HepG2 (cell line): Measurements from ENCODE around the gene FLOT2. TPM values are rescaled to one million over a fixed set of nuclear protein-coding genes. Genes with fewer than 3 reads are reported as not detected.

Experiments
- DPF2 ChIP-seq: sonication (generic); formaldehyde crosslinking; IDR thresholded peaks from 2 replicates; pipeline ENCODE4 v1.4.0; 2020; ENCODE audit warnings: mild to moderate bottlenecking, low read depth, missing genetic modification reagents, borderline replicate concordance
- GTF3A ChIP-seq: sonication (generic); formaldehyde crosslinking; conservative IDR thresholded peaks from 2 replicates; pipeline ENCODE4 v1.4.0; 2020; ENCODE audit warnings: mild to moderate bottlenecking, missing genetic modification reagents
- HES4 ChIP-seq: sonication (generic); formaldehyde crosslinking; IDR thresholded peaks from 2 replicates; pipeline ENCODE4 v1.9.0; 2021; ENCODE audit warnings: mild to moderate bottlenecking, missing genetic modification reagents, borderline replicate concordance
- HNRNPH1 ChIP-seq: fragments of 200-400 bp; formaldehyde crosslinking; optimal IDR thresholded peaks from 2 replicates; pipeline ENCODE3; 2017; ENCODE audit warnings: mild to moderate bottlenecking, low read depth, low read length
- NR1H2 ChIP-seq: sonication (generic); formaldehyde crosslinking; IDR thresholded peaks from 2 replicates; pipeline ENCODE4 v1.8.1; 2022; ENCODE audit warnings: low read depth, missing genetic modification reagents, borderline replicate concordance
- RELA ChIP-seq: sonication (generic); formaldehyde crosslinking; IDR thresholded peaks from 2 replicates; pipeline ENCODE4 v1.4.0; 2020; ENCODE audit warnings: missing genetic modification reagents
- SAFB2 ChIP-seq: sonication (generic); formaldehyde crosslinking; IDR thresholded peaks from 2 replicates; pipeline ENCODE4 v1.5.1; 2020; ENCODE audit warnings: missing genetic modification reagents, low read depth, mild to moderate bottlenecking, borderline replicate concordance
- SNAPC2 ChIP-seq: sonication (generic); formaldehyde crosslinking; IDR thresholded peaks from 2 replicates; pipeline ENCODE4 v1.8.1; 2022; ENCODE audit warnings: mild to moderate bottlenecking, missing genetic modification reagents
- TBL1XR1 ChIP-seq: fragments of 150-350 bp; IDR thresholded peaks from 2 replicates; pipeline ENCODE4 v1.6.1; 2014; ENCODE audit warnings: borderline replicate concordance, low read length; ENCODE audit not compliant: partially characterized antibody
- TBX2 ChIP-seq: sonication (generic); formaldehyde crosslinking; IDR thresholded peaks from 2 replicates; pipeline ENCODE4 v1.5.0; 2020; ENCODE audit warnings: missing genetic modification reagents, mild to moderate bottlenecking, borderline replicate concordance
- ZNF619 ChIP-seq: sonication (generic); formaldehyde crosslinking; IDR thresholded peaks from 2 replicates; pipeline ENCODE4 v1.4.0; 2020; ENCODE audit warnings: mild to moderate bottlenecking, missing genetic modification reagents
- ZNF775 ChIP-seq: sonication (generic); formaldehyde crosslinking; IDR thresholded peaks from 2 replicates; pipeline ENCODE4 v1.4.0; 2020; ENCODE audit warnings: missing genetic modification reagents, mild to moderate bottlenecking, moderate library complexity, borderline replicate concordance
- ZSCAN20 ChIP-seq: sonication (generic); formaldehyde crosslinking; IDR thresholded peaks from 2 replicates; pipeline ENCODE4 v1.4.0; 2020; ENCODE audit warnings: missing genetic modification reagents, mild to moderate bottlenecking, borderline replicate concordance
- polyA plus RNA-seq, 8 experiments: library from polyadenylated mRNA; depleted of rRNA in 3 of 8; stranded (reverse) in 7 of 8; unstranded in 1 of 8; fragments of >200 nt; fragmentation: Illumina TruSeq in 4 of 8; extraction: Trizol in 4 of 8; gene quantifications; 2 replicates each; pipeline versions ENCODE4 v1.2.1 to v1.2.3, GENCODE V29; 2011 to 2016; ENCODE audit warnings: low read depth in 4 of 8, missing spikeins in 1 of 8, mixed read lengths in 1 of 8; ENCODE audit not compliant: insufficient read depth in 1 of 8
- total RNA-seq, 5 experiments: library from RNA; depleted of rRNA; stranded (reverse); fragments of >200 nt; fragmentation: Illumina TruSeq; extraction: Trizol; gene quantifications; 2 replicates each; pipeline ENCODE4 v1.2.3, GENCODE V29; 2016; ENCODE audit warnings: low read depth in 1 of 5
- TF ChIP-seq, protein P1 (sequence below): sonication (generic); formaldehyde crosslinking; IDR thresholded peaks from 2 replicates; pipeline ENCODE4 v1.4.0; 2020; ENCODE audit warnings: missing genetic modification reagents, borderline replicate concordance
- TF ChIP-seq, protein P2 (sequence below): sonication (generic); formaldehyde crosslinking; IDR thresholded peaks from 2 replicates; pipeline ENCODE4 v1.5.0; 2020; ENCODE audit warnings: missing genetic modification reagents
- TF ChIP-seq, protein P3 (sequence below): sonication (generic); formaldehyde crosslinking; IDR thresholded peaks from 2 replicates; pipeline ENCODE4 v1.4.0; 2020; ENCODE audit warnings: missing genetic modification reagents, borderline replicate concordance
- TF ChIP-seq, protein P4 (sequence below): IDR thresholded peaks from 2 replicates; pipeline ENCODE4 v1.6.1; 2016; ENCODE audit warnings: missing genetic modification reagents, missing compliant biosample characterization
- TF ChIP-seq, protein P5 (sequence below): sonication (generic); formaldehyde crosslinking; IDR thresholded peaks from 2 replicates; pipeline ENCODE4 v1.4.0; 2020; ENCODE audit warnings: missing genetic modification reagents

FLOT2 gene
- total and polyA plus RNA-seq, 2 of the 13 experiments (the other 11 are each of a cell fraction or from before 2014, with no cell fraction given) = 54.3 to 54.5 TPM

DNA sequence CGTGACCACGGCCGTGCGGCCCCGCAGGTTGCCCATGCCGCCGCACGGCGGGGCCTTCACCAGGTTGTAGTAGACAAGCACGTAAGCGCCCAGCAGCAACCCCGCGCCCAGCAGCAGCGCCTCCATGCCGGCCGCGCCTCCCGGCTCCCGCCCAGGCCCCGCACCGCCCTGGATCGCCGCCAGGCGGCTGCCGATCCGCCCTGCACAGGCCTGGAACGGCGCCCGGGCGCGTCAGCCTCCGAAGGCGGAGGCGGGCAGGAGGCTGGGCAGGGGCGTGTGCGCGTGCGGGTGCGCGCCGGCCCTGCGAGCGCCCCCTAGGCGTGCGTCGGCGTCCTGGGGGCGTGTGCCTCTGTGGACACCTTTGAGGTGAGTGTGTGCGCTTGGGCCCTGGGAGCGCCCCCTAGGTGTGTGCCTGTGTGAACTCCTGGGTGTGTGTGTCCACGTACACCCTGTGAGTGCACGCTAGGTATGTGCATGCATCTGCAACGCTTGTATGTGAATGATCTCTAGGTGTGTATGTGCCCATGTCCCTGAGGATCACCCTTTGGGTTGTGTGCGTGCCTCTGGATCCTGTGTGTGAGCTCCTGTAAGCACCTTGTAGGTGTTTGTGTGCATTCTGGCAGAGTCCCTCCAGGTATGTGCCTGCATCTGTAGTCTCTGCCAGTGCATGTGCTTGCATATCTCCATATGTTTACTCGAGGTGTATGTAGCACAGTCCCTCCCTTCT lies 5.4 kb upstream of the FLOT2 start, which contains the start of gene DHRS13 (continued):
- TF ChIP-seq, protein P1, sequence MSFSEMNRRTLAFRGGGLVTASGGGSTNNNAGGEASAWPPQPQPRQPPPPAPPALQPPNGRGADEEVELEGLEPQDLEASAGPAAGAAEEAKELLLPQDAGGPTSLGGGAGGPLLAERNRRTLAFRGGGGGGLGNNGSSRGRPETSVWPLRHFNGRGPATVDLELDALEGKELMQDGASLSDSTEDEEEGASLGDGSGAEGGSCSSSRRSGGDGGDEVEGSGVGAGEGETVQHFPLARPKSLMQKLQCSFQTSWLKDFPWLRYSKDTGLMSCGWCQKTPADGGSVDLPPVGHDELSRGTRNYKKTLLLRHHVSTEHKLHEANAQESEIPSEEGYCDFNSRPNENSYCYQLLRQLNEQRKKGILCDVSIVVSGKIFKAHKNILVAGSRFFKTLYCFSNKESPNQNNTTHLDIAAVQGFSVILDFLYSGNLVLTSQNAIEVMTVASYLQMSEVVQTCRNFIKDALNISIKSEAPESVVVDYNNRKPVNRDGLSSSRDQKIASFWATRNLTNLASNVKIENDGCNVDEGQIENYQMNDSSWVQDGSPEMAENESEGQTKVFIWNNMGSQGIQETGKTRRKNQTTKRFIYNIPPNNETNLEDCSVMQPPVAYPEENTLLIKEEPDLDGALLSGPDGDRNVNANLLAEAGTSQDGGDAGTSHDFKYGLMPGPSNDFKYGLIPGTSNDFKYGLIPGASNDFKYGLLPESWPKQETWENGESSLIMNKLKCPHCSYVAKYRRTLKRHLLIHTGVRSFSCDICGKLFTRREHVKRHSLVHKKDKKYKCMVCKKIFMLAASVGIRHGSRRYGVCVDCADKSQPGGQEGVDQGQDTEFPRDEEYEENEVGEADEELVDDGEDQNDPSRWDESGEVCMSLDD (CRISPR knock-in tag) = 0 out of 2 replicates have a peak, but pooled peaks have one; percentile 14
- TF ChIP-seq TBX2 (CRISPR knock-in tag) (peak; percentile 84), HNRNPH1 (no peak), ZNF619 (CRISPR knock-in tag) (peak; percentile 85), DPF2 (CRISPR knock-in tag) (peak; percentile 46; the same call in 1 of the 2 replicates), SNAPC2 (peak; percentile 77; the same call in 1 of the 2 replicates), GTF3A (CRISPR knock-in tag) (peak; percentile 96), HES4 (CRISPR knock-in tag) (peak; percentile 84), NR1H2 (CRISPR knock-in tag) (peak; percentile 39; the same call in 1 of the 2 replicates), SAFB2 (CRISPR knock-in tag) (peak; percentile 99), TBL1XR1 (peak; percentile 88), ZSCAN20 (CRISPR knock-in tag) (no peak), ZNF775 (CRISPR knock-in tag) (no peak), RELA (CRISPR knock-in tag) (no peak)
- TF ChIP-seq, protein P2, sequence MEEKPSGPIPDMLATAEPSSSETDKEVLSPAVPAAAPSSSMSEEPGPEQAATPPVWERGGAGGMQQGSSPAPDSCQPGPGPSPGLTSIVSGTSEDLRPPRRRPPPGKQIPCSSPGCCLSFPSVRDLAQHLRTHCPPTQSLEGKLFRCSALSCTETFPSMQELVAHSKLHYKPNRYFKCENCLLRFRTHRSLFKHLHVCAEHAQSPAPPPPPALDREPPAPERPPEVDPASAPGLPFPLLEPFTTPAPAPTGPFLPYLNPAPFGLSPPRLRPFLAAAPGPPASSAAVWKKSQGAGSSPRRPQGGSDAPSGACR (CRISPR knock-in tag) = no peak
- TF ChIP-seq, protein P3, sequence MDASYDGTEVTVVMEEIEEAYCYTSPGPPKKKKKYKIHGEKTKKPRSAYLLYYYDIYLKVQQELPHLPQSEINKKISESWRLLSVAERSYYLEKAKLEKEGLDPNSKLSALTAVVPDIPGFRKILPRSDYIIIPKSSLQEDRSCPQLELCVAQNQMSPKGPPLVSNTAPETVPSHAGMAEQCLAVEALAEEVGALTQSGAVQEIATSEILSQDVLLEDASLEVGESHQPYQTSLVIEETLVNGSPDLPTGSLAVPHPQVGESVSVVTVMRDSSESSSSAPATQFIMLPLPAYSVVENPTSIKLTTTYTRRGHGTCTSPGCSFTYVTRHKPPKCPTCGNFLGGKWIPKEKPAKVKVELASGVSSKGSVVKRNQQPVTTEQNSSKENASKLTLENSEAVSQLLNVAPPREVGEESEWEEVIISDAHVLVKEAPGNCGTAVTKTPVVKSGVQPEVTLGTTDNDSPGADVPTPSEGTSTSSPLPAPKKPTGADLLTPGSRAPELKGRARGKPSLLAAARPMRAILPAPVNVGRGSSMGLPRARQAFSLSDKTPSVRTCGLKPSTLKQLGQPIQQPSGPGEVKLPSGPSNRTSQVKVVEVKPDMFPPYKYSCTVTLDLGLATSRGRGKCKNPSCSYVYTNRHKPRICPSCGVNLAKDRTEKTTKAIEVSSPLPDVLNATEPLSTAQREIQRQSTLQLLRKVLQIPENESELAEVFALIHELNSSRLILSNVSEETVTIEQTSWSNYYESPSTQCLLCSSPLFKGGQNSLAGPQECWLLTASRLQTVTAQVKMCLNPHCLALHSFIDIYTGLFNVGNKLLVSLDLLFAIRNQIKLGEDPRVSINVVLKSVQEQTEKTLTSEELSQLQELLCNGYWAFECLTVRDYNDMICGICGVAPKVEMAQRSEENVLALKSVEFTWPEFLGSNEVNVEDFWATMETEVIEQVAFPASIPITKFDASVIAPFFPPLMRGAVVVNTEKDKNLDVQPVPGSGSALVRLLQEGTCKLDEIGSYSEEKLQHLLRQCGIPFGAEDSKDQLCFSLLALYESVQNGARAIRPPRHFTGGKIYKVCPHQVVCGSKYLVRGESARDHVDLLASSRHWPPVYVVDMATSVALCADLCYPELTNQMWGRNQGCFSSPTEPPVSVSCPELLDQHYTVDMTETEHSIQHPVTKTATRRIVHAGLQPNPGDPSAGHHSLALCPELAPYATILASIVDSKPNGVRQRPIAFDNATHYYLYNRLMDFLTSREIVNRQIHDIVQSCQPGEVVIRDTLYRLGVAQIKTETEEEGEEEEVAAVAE (CRISPR knock-in tag) = no peak; the same call in 1 of the 2 replicates
- TF ChIP-seq, protein P4, sequence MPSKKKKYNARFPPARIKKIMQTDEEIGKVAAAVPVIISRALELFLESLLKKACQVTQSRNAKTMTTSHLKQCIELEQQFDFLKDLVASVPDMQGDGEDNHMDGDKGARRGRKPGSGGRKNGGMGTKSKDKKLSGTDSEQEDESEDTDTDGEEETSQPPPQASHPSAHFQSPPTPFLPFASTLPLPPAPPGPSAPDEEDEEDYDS (CRISPR knock-in tag) = peak; percentile 55; the same call in 1 of the 2 replicates
- TF ChIP-seq, protein P5, sequence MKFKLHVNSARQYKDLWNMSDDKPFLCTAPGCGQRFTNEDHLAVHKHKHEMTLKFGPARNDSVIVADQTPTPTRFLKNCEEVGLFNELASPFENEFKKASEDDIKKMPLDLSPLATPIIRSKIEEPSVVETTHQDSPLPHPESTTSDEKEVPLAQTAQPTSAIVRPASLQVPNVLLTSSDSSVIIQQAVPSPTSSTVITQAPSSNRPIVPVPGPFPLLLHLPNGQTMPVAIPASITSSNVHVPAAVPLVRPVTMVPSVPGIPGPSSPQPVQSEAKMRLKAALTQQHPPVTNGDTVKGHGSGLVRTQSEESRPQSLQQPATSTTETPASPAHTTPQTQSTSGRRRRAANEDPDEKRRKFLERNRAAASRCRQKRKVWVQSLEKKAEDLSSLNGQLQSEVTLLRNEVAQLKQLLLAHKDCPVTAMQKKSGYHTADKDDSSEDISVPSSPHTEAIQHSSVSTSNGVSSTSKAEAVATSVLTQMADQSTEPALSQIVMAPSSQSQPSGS = peak; percentile 64
